ENCODE results near the gene TBPL2.
A peak's percentile ranks its signal among the peaks of the same experiment; 100 is the strongest.
"Not testable (repeated sequence)": the region's sequence is repeated elsewhere in the genome, so short reads cannot be mapped to it uniquely, and the experiment has no call there.

The TBPL2 gene

GRCh38 chr14:55438066-55438683 lies 2.2 kb downstream of the TBPL2 start:
- peak; percentile 50 for DNase-seq (ENCODE audit: low spot score)

GRCh38 chr14:55436931-55437330 lies 3.5 kb downstream of the TBPL2 start:
- DNase-seq (ENCODE audit: low spot score): no peak

- DNase-seq (ENCODE audit: low spot score): no peak
Measured at GRCh38 chr14:55436519-55436918, 3.9 kb downstream of the TBPL2 start.

- DNase-seq (ENCODE audit: low spot score): no peak
Measured at GRCh38 chr14:55434805-55435174, 5.6 kb downstream of the TBPL2 start.

- no peak for DNase-seq (ENCODE audit: low spot score)
Measured at GRCh38 chr14:55433880-55434804, 6.3 kb downstream of the TBPL2 start.

GRCh38 chr14:55432628-55433027 lies 7.8 kb downstream of the TBPL2 start:
- no peak for DNase-seq (ENCODE audit: low spot score)

GRCh38 chr14:55430024-55430690 lies 10.3 kb downstream of the TBPL2 start:
- peak; percentile 46 for DNase-seq (ENCODE audit: low spot score)

- DNase-seq (ENCODE audit: low spot score): no peak
Measured at GRCh38 chr14:55427439-55427838, 13.0 kb downstream of the TBPL2 start.

GRCh38 chr14:55426891-55427290 lies 13.5 kb downstream of the TBPL2 start:
- DNase-seq (ENCODE audit: low spot score): no peak

- no peak for DNase-seq (ENCODE audit: low spot score)
Measured at GRCh38 chr14:55425091-55425490, 15.3 kb downstream of the TBPL2 start.

- DNase-seq (ENCODE audit: low spot score): no peak
Measured at GRCh38 chr14:55423969-55424368, 16.4 kb downstream of the TBPL2 start.

GRCh38 chr14:55422338-55422737 lies 18.1 kb downstream of the TBPL2 start:
- not testable (repeated sequence) for DNase-seq (ENCODE audit: low spot score)

- DNase-seq (ENCODE audit: low spot score): no peak
Measured at GRCh38 chr14:55419663-55420062, 20.8 kb downstream of the TBPL2 start.

GRCh38 chr14:55418411-55418810 lies 22.0 kb downstream of the TBPL2 start:
- DNase-seq (ENCODE audit: low spot score): no peak

- DNase-seq (ENCODE audit: low spot score): no peak
Measured at GRCh38 chr14:55417955-55418354, 22.5 kb downstream of the TBPL2 start.

- peak; percentile 33 for DNase-seq (ENCODE audit: low spot score)
Measured at GRCh38 chr14:55416866-55417265, 23.6 kb downstream of the TBPL2 start.

- DNase-seq (ENCODE audit: low spot score): no peak
Measured at GRCh38 chr14:55414551-55414950, 25.9 kb downstream of the TBPL2 start.

- DNase-seq (ENCODE audit: low spot score): no peak
Measured at GRCh38 chr14:55412676-55413075, 27.7 kb downstream of the TBPL2 start.

GRCh38 chr14:55411426-55412389 lies 28.7 kb downstream of the TBPL2 start, which contains the start of gene ATG14:
Gene ATG14, minus strand, starts transcription at chr14:55411830. Its CDS starts 8 bp downstream, at chr14:55411822.
- DNase-seq (ENCODE audit: low spot score): peak; percentile 96

GRCh38 chr14:55410876-55411275 lies 29.5 kb downstream of the TBPL2 start:
- DNase-seq (ENCODE audit: low spot score): no peak

- no peak for DNase-seq (ENCODE audit: low spot score)
Measured at GRCh38 chr14:55404173-55404854, 36.1 kb downstream of the TBPL2 start.

Measured in iPS-NIHi11 (cell line).